B cell (primary cell): ENCODE measurements around the gene ITSN1. TPM values are rescaled to one million over a fixed set of nuclear protein-coding genes. Genes with fewer than 3 reads are reported as not detected.

Experiments used
- ATAC-seq: fragments of 200-7000 bp; cut with Tn5 transposase; one replicate; pipeline ENCODE4 v1.10.0; 2021; ENCODE audit warnings: low read depth, mild to moderate bottlenecking, moderate number of reproducible peaks, moderate library complexity
- CTCF ChIA-PET: fragments of 350-600 bp; sonication (Branson Sonifier 250); formaldehyde crosslinking; loops from one replicate; lab custom pipeline; 2021; ENCODE audit warnings: antibody characterized with exemption, inconsistent platforms; lab: Charles Lee
- POLR2A ChIA-PET: fragments of 350-600 bp; sonication (Branson Sonifier 250); formaldehyde crosslinking; loops from one replicate; lab custom pipeline; 2021; ENCODE audit warnings: antibody characterized with exemption; lab: Charles Lee
- DNase-seq: peaks from one replicate; pipeline ENCODE4 v3.0.0; 2013
- H2AFZ ChIP-seq: 2 replicates; pipeline ENCODE4 v1.6.1; 2012; ENCODE audit warnings: mild to moderate bottlenecking, low read depth, low read length; ENCODE audit not compliant: insufficient read depth, poor library complexity, severe bottlenecking
- H3K27ac ChIP-seq, 2 donors: 1 replicate in 1 of 2; 2 replicates in 1 of 2; pipeline ENCODE4 v1.5.1; 2012 to 2013; ENCODE audit warnings: low read length in 2 of 2, mild to moderate bottlenecking in 2 of 2, moderate library complexity in 1 of 2
- H3K27me3 ChIP-seq, 4 experiments: fragments of 200-600 bp in 1 of 4; sonication (generic) in 1 of 4; replicated peaks in 1 of 4; 1 replicate in 2 of 4; 2 replicates in 2 of 4; pipeline versions ENCODE4 v1.6.1 to v1.7.0; 2013 to 2016; ENCODE audit warnings: low read length in 3 of 4, mild to moderate bottlenecking in 2 of 4, mixed read lengths in 1 of 4, moderate library complexity in 1 of 4; ENCODE audit not compliant: insufficient read depth in 4 of 4, control insufficient read depth in 3 of 4; ENCODE audit errors: control extremely low read depth in 1 of 4
- H3K36me3 ChIP-seq, 2 experiments: replicated peaks in 1 of 2; 1 replicate in 1 of 2; 2 replicates in 1 of 2; pipeline versions ENCODE4 v1.6.1 to v1.7.1; 2013; ENCODE audit warnings: low read length in 1 of 2; ENCODE audit not compliant: insufficient read depth in 2 of 2, control insufficient read depth in 1 of 2; ENCODE audit errors: control extremely low read depth in 1 of 2, extremely low read depth in 1 of 2
- H3K4me1 ChIP-seq, 2 donors: fragments of 200-600 bp in 1 of 2; sonication (generic) in 1 of 2; 1 replicate in 1 of 2; 2 replicates in 1 of 2; pipeline versions ENCODE4 v1.5.1 to v1.6.1; 2013 to 2017; ENCODE audit warnings: low read length in 2 of 2; ENCODE audit not compliant: control insufficient read depth in 2 of 2, insufficient read depth in 2 of 2
- H3K4me2 ChIP-seq: replicated peaks from 2 replicates; pipeline ENCODE3; 2012; ENCODE audit warnings: mild to moderate bottlenecking, low read depth, low read length; ENCODE audit not compliant: poor library complexity, severe bottlenecking
- H3K4me3 ChIP-seq, 5 experiments: fragments of 200-600 bp in 1 of 5; sonication (generic) in 1 of 5; 1 replicate in 3 of 5; 2 replicates in 2 of 5; pipeline versions ENCODE4 v1.5.1 to v1.7.0; 2011 to 2016; ENCODE audit warnings: low read length in 4 of 5, mild to moderate bottlenecking in 4 of 5, low read depth in 2 of 5, control low read depth in 1 of 5, moderate library complexity in 1 of 5; ENCODE audit not compliant: insufficient read depth in 1 of 5; ENCODE audit errors: control extremely low read depth in 1 of 5, extremely low read depth in 1 of 5
- H3K79me2 ChIP-seq: fragments of 200-600 bp; sonication (generic); one replicate; pipeline ENCODE4 v1.6.0; 2016; ENCODE audit warnings: low read length; ENCODE audit not compliant: control insufficient read depth, insufficient read depth
- H3K9ac ChIP-seq: fragments of 200-600 bp; sonication (generic); 2 replicates; pipeline ENCODE4 v1.6.1; 2017; ENCODE audit warnings: mild to moderate bottlenecking, low read length, moderate library complexity
- H3K9me3 ChIP-seq, 3 donors: one replicate each; pipeline versions ENCODE4 v1.6.1 to v1.7.1; 2013; ENCODE audit warnings: low read length in 2 of 3; ENCODE audit not compliant: control insufficient read depth in 2 of 3, insufficient read depth in 1 of 3; ENCODE audit errors: control extremely low read depth in 1 of 3
- H4K20me1 ChIP-seq: 2 replicates; pipeline ENCODE4 v1.6.0; 2012; ENCODE audit warnings: mild to moderate bottlenecking, low read length; ENCODE audit not compliant: insufficient read depth, control insufficient read depth, poor library complexity, severe bottlenecking
- H3K27ac Mint-ChIP-seq: one replicate; pipeline ENCODE4 v1.8.0; 2021; ENCODE audit warnings: mixed read lengths
- H3K27me3 Mint-ChIP-seq: one replicate; pipeline ENCODE4 v1.8.0; 2021; ENCODE audit warnings: mixed read lengths
- H3K4me1 Mint-ChIP-seq: one replicate; pipeline ENCODE4 v1.8.0; 2021; ENCODE audit warnings: mixed read lengths
- H3K4me3 Mint-ChIP-seq: one replicate; pipeline ENCODE4 v1.8.0; 2021; ENCODE audit warnings: mixed read lengths
- H3K9me3 Mint-ChIP-seq: one replicate; pipeline ENCODE4 v1.8.0; 2022; ENCODE audit warnings: mixed read lengths; ENCODE audit not compliant: insufficient read depth
- CTCF ChIP-seq: fragments of 200-600 bp; IDR thresholded peaks from one replicate; pipeline ENCODE4 v1.8.0; 2022; ENCODE audit warnings: antibody characterized with exemption, mild to moderate bottlenecking
- EZH2 ChIP-seq: IDR thresholded peaks from 2 replicates; pipeline ENCODE4 v1.6.1; 2012; ENCODE audit warnings: borderline replicate concordance, low read depth, mild to moderate bottlenecking, moderate library complexity, low read length; ENCODE audit not compliant: insufficient read depth, poor library complexity, severe bottlenecking
- WGBS: methylation state at CpG from one replicate; pipeline ENCODE4 v1.1.5; 2013; ENCODE audit warnings: missing lambda C conversion rate; ENCODE audit not compliant: insufficient coverage; 5-methylcytosine and 5-hydroxymethylcytosine counted together
- intact Hi-C: fragments of 100-400 bp; cut with micrococcal nuclease; formaldehyde crosslinking; loops from one replicate; pipeline ENCODE4 v1.10.0; 2022
- polyA plus RNA-seq: library from polyadenylated mRNA; depleted of rRNA; stranded (reverse); fragments of >200 nt; gene quantifications from 2 replicates; pipeline ENCODE4 v1.2.3, GENCODE V29; 2012
- total RNA-seq, 2 donors: library from RNA; stranded (reverse); fragments of 120-200 nt in 1 of 2; gene quantifications; 1 replicate in 1 of 2; 2 replicates in 1 of 2; pipeline versions ENCODE4 v1.2.3 to v1.2.4, GENCODE V29; 2013 to 2022

The ITSN1 gene
- total and polyA plus RNA-seq, 2 donors (not counting 1 experiment from before 2014, with no cell fraction given): 0.31 to 2.4 TPM

- POLR2A ChIA-PET: no interaction called here
- no peaks in the 10 kb centered on the region for H3K4me1 Mint-ChIP-seq
- H3K9me3 Mint-ChIP-seq: no peaks in the 10 kb centered on the region
- Histone ChIP-seq H3K9ac (no peak overlapping the region), H2AFZ (no peak overlapping the region), H3K36me3 (no peaks in the 10 kb centered on the region), H4K20me1 (no peaks in the 10 kb centered on the region), H3K4me3 (no peak overlapping the region), H3K4me1 (no peaks in the 10 kb centered on the region), H3K4me2 (no peak overlapping the region), H3K27ac (no peak overlapping the region), H3K27me3 (no peaks in the 10 kb centered on the region), H3K79me2 (no peaks in the 10 kb centered on the region), H3K9me3 (no peaks in the 10 kb centered on the region)
- intact Hi-C loops: no loop called here
- no peak overlapping the region for H3K27ac Mint-ChIP-seq
- peaks cover 6% of the 10 kb centered on the region for H3K27me3 Mint-ChIP-seq
- CTCF ChIA-PET: no interaction called here
- DNase-seq (no peak), ATAC-seq (no peak)
- H3K4me3 Mint-ChIP-seq: no peak overlapping the region
- 58% methylated on average over 7 of the region's 7 CpGs for WGBS
- TF ChIP-seq CTCF: no peak
- TF ChIP-seq EZH2: no peak
Measured at GRCh38 chr21:33815143-33815707, 172.9 kb downstream of the ITSN1 start.

GRCh38 chr21:33816174-33816573, 173.9 kb downstream of the ITSN1 start:
- H3K27ac Mint-ChIP-seq: no peak overlapping the region
- no peak overlapping the region for H3K4me3 ChIP-seq
- CTCF ChIA-PET: no interaction called here
- no peak overlapping the region for H3K4me3 Mint-ChIP-seq
- WGBS: no CpG with 5 or more reads among the region's 2 CpGs
- DNase-seq: no peak
- H3K9ac ChIP-seq: no peak overlapping the region
- no peaks in the 10 kb centered on the region for H3K9me3 ChIP-seq
- H3K79me2 ChIP-seq: no peaks in the 10 kb centered on the region
- TF ChIP-seq EZH2 (no peak), CTCF (no peak)
- intact Hi-C loops: no loop called here
- no peak overlapping the region for H3K27ac ChIP-seq
- H3K4me1 Mint-ChIP-seq: no peaks in the 10 kb centered on the region
- H3K36me3 ChIP-seq: no peaks in the 10 kb centered on the region
- H3K4me2 ChIP-seq: no peak overlapping the region
- POLR2A ChIA-PET: no interaction called here
- H3K27me3 ChIP-seq: no peaks in the 10 kb centered on the region
- H3K9me3 Mint-ChIP-seq: no peaks in the 10 kb centered on the region
- H2AFZ ChIP-seq: no peak overlapping the region
- no peaks in the 10 kb centered on the region for H4K20me1 ChIP-seq
- peaks cover 6% of the 10 kb centered on the region for H3K27me3 Mint-ChIP-seq
- H3K4me1 ChIP-seq: no peaks in the 10 kb centered on the region
- no peak for ATAC-seq
